Ectodermal cell (in vitro differentiated cells): ENCODE results near the gene PGAM2.
A peak's percentile ranks its signal among the peaks of the same experiment; 100 is the strongest.

Experiments used
- H3K27ac ChIP-seq: 2 replicates; pipeline ENCODE4 v1.7.0; 2013; ENCODE audit warnings: mild to moderate bottlenecking, low read depth, low read length; ENCODE audit not compliant: insufficient read depth, poor library complexity, severe bottlenecking
- H3K27me3 ChIP-seq: 2 replicates; pipeline ENCODE4 v1.7.0; 2013; ENCODE audit warnings: mild to moderate bottlenecking, low read length; ENCODE audit not compliant: insufficient read depth, control insufficient read depth, poor library complexity, severe bottlenecking
- H3K36me3 ChIP-seq: one replicate; pipeline ENCODE4 v1.7.0; 2013; ENCODE audit warnings: low read length; ENCODE audit not compliant: control insufficient read depth, insufficient read depth
- H3K4me1 ChIP-seq: one replicate; pipeline ENCODE4 v1.7.0; 2013; ENCODE audit warnings: low read length; ENCODE audit not compliant: control insufficient read depth, insufficient read depth
- H3K4me3 ChIP-seq: 2 replicates; pipeline ENCODE4 v1.7.0; 2013; ENCODE audit warnings: low read depth, low read length, control low read depth; ENCODE audit not compliant: insufficient read depth
- H3K9me3 ChIP-seq: 2 replicates; pipeline ENCODE4 v1.7.0; 2013; ENCODE audit warnings: mild to moderate bottlenecking, low read length, moderate library complexity; ENCODE audit not compliant: control insufficient read depth
- WGBS, 2 experiments: methylation state at CpG; one replicate each; pipeline ENCODE4 v1.1.7; 2013; ENCODE audit warnings: missing lambda C conversion rate in 2 of 2; 5-methylcytosine and 5-hydroxymethylcytosine counted together

The PGAM2 gene

GRCh38 chr7:44082541-44083207 lies 17.3 kb upstream of the PGAM2 start:
- WGBS, 2 experiments, result 1% methylated on average over 53 to 54 of the region's 54 CpGs
- Histone ChIP-seq H3K27ac (no peak overlapping the region), H3K27me3 (peaks cover 14% of the 10 kb centered on the region), H3K4me1 (peaks cover 8% of the 10 kb centered on the region), H3K36me3 (peaks cover 17% of the 10 kb centered on the region), H3K9me3 (no peaks in the 10 kb centered on the region), H3K4me3 (peak overlapping the region; percentile 36)

DNA sequence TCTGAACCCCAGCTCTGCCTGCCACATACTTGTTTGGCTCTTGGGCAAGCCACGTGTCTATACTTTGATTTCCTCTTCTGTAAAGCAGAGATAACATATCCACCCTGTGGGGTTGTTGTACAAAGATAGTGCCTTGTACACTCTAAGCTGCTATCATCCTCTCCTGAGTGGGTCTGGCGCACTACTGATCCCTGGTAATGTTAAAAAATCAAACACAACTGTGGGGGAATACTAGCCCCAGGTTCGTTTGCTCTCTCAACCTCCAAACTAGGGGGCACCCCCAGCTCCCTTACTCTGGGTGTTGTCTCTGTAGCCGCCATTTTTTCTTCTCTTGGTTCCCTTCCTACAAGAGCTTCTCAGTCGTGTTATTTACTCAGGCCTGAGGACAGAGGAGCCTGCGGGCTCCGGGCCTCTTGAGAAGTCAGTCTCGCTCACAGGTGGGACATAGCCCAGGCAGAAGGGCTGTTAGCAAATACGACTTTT lies 15.9 kb upstream of the PGAM2 start:
- H3K4me1 ChIP-seq, result peaks cover 8% of the 10 kb centered on the region
- 87 to 91% methylated on average over 9 of the region's 9 CpGs for WGBS, 2 experiments
- H3K4me3 ChIP-seq, result peak overlapping the region; percentile 87

GRCh38 chr7:44080686-44081265 lies 15.4 kb upstream of the PGAM2 start:
- peaks cover 20% of the 10 kb centered on the region for H3K36me3 ChIP-seq
- no peak overlapping the region for H3K27ac ChIP-seq
- H3K4me1 ChIP-seq, result peaks cover 8% of the 10 kb centered on the region
- no peak overlapping the region for H3K4me3 ChIP-seq
- H3K27me3 ChIP-seq, result peaks cover 14% of the 10 kb centered on the region
- WGBS, 2 experiments, result 93 to 96% methylated on average over 11 of the region's 11 CpGs
- no peaks in the 10 kb centered on the region for H3K9me3 ChIP-seq

More for the DNA sequence above, 15.9 kb upstream of the PGAM2 start:
- H3K27ac ChIP-seq, result no peak overlapping the region
- H3K36me3 ChIP-seq, result peaks cover 20% of the 10 kb centered on the region
- H3K27me3 ChIP-seq, result peaks cover 14% of the 10 kb centered on the region
- H3K9me3 ChIP-seq, result no peaks in the 10 kb centered on the region

GRCh38 chr7:44080118-44080517 lies 14.8 kb upstream of the PGAM2 start:
- H3K36me3 ChIP-seq, result peaks cover 20% of the 10 kb centered on the region
- no peak overlapping the region for H3K4me3 ChIP-seq
- 92 to 97% methylated on average over 5 of the region's 5 CpGs for WGBS, 2 experiments
- H3K27ac ChIP-seq, result no peak overlapping the region
- no peaks in the 10 kb centered on the region for H3K9me3 ChIP-seq
- peaks cover 14% of the 10 kb centered on the region for H3K27me3 ChIP-seq
- H3K4me1 ChIP-seq, result peaks cover 8% of the 10 kb centered on the region

DNA sequence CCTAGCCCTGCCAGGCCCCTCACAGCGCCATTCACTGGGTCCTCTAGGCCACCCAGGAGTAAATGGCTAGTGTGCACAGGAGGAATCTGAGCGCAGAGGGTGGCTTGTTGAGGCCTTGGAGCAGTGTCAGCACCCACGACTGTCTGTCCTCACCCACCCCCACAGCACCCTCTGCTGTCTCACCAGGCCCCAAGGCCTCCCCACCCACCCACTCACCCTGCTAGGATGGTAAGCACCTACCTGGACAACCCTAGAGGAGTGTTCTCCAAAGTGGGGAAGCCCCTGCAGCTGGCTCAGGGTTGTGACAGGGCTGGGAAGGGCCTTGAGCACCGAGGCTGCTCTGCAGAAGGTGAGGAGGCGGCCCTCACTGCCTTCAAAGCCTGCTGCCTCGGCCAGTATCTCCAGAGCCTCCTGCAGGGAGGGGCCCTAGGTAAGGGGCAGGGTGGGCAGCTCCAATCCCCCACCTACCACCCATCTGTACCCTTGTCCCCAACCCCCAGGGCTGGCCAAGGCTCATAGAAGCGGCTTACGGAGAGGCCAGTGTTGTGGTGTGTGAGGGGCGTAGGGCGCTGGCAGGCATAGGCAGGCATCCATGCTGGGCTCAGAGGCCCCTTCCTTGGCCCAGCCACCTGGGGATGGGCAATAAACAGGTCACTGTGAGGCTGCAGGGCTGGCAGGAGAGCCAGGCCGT lies 14.1 kb upstream of the PGAM2 start:
- H3K9me3 ChIP-seq, result no peaks in the 10 kb centered on the region

DNA sequence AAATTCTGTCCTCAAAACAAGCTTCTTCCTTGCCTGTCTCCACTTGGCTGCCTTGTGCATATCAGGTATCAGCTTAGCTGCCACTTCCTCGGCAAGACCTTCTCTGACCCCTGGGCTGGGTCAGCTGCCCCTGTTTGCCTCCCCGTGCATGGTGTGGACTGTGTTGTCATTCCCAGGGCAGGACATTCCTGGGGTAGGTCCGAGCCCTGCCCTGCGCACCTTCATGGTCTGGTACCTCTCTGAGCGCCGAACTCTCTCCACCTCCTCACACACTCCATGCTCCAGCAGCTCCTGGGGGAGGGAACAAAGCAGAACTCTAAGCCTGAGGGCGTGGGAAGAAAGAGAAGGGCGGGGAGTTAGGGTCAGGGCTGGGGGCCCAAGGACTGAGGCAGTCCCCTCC lies 13.2 kb upstream of the PGAM2 start:
- 94 to 96% methylated on average over 8 of the region's 8 CpGs for WGBS, 2 experiments

More for the DNA sequence above, 14.1 kb upstream of the PGAM2 start:
- Histone ChIP-seq H3K4me3 (no peak overlapping the region), H3K27ac (no peak overlapping the region), H3K4me1 (peaks cover 8% of the 10 kb centered on the region), H3K27me3 (peaks cover 13% of the 10 kb centered on the region), H3K36me3 (peaks cover 20% of the 10 kb centered on the region)
- 93 to 95% methylated on average over 11 of the region's 11 CpGs for WGBS, 2 experiments

DNA sequence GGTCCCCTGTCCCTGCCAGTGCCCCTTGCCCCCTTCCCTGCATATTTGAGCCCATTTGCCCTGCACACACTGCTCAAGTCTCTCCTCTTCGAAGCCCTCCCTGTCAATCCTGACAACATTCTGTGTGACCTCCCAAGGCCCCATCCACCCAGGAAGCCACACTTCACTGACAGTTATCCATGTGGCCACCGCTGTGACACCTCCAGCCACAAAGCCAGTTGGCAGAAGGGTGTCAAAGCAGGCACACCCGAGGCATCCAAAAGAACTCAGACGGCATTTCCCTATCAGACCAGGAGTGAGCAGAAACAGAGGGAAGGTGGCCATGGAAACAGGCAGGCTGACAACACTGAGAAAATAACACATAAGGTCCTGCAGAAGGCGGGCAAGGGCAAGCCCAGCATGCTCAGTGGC lies 12.3 kb upstream of the PGAM2 start:
- 94 to 95% methylated on average over 5 of the region's 5 CpGs for WGBS, 2 experiments
- Histone ChIP-seq H3K9me3 (no peaks in the 10 kb centered on the region), H3K27me3 (no peaks in the 10 kb centered on the region), H3K27ac (no peak overlapping the region), H3K36me3 (peaks cover 29% of the 10 kb centered on the region), H3K4me1 (peaks cover 8% of the 10 kb centered on the region), H3K4me3 (no peak overlapping the region)

More for the DNA sequence above, 13.2 kb upstream of the PGAM2 start:
- peaks cover 21% of the 10 kb centered on the region for H3K36me3 ChIP-seq
- H3K4me1 ChIP-seq, result peaks cover 8% of the 10 kb centered on the region
- no peak overlapping the region for H3K4me3 ChIP-seq
- H3K27me3 ChIP-seq, result peaks cover 3% of the 10 kb centered on the region
- no peaks in the 10 kb centered on the region for H3K9me3 ChIP-seq
- H3K27ac ChIP-seq, result no peak overlapping the region

- Histone ChIP-seq H3K9me3 (no peaks in the 10 kb centered on the region), H3K27ac (no peak overlapping the region), H3K27me3 (no peaks in the 10 kb centered on the region), H3K4me1 (peaks cover 8% of the 10 kb centered on the region), H3K36me3 (peaks cover 29% of the 10 kb centered on the region), H3K4me3 (no peak overlapping the region)
- 95 to 96% methylated on average over 8 to 9 of the region's 9 CpGs for WGBS, 2 experiments
Observed at GRCh38 chr7:44077061-44077460, 11.7 kb upstream of the PGAM2 start.

GRCh38 chr7:44076101-44076895 lies 10.9 kb upstream of the PGAM2 start:
- H3K27ac ChIP-seq, result no peak overlapping the region
- H3K4me3 ChIP-seq, result no peak overlapping the region
- H3K9me3 ChIP-seq, result no peaks in the 10 kb centered on the region
- H3K36me3 ChIP-seq, result peaks cover 29% of the 10 kb centered on the region
- 94 to 96% methylated on average over 20 of the region's 20 CpGs for WGBS, 2 experiments
- H3K27me3 ChIP-seq, result no peaks in the 10 kb centered on the region
- H3K4me1 ChIP-seq, result peaks cover 4% of the 10 kb centered on the region
